Lower leg skin (tissue), 3 donors: ENCODE data around the gene CELF2.

Experiments
- POLR2A ChIP-seq, 2 donors: fragments of 450-650 bp; IDR thresholded peaks; one replicate each; pipeline ENCODE4 v1.6.1; 2016 to 2017; ENCODE audit warnings: antibody characterized with exemption in 2 of 2, mild to moderate bottlenecking in 1 of 2, moderate library complexity in 1 of 2
- TF ChIP-seq, protein P1 (sequence below), 3 donors: fragments of 450-650 bp; IDR thresholded peaks; one replicate each; pipeline ENCODE4 v1.5.1; 2016; ENCODE audit warnings: antibody characterized with exemption in 3 of 3, mild to moderate bottlenecking in 3 of 3, moderate library complexity in 2 of 3

DNA sequence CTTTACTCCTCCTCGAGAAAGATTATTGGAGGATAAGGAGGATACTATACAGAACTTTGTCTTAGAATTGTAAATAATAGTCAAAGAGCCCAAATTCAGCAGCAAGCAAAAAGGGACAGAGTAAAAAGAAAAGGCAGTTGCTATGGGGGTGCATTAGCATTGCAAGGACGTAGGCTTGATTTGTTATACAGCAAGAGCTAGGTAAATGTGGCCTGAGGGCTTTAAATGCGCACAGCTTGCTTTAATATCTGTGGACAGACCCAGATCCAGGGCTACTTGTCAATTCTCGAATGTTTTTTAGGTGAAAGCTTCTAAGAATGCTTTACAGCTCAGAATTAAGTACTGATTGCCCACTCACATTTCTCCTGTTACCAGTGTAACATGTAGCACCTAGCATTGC is 58.5 kb downstream of the CELF2 start:
- TF ChIP-seq POLR2A (IDR thresholded peaks at IDR 0.05) = no peak
- TF ChIP-seq, protein P1, sequence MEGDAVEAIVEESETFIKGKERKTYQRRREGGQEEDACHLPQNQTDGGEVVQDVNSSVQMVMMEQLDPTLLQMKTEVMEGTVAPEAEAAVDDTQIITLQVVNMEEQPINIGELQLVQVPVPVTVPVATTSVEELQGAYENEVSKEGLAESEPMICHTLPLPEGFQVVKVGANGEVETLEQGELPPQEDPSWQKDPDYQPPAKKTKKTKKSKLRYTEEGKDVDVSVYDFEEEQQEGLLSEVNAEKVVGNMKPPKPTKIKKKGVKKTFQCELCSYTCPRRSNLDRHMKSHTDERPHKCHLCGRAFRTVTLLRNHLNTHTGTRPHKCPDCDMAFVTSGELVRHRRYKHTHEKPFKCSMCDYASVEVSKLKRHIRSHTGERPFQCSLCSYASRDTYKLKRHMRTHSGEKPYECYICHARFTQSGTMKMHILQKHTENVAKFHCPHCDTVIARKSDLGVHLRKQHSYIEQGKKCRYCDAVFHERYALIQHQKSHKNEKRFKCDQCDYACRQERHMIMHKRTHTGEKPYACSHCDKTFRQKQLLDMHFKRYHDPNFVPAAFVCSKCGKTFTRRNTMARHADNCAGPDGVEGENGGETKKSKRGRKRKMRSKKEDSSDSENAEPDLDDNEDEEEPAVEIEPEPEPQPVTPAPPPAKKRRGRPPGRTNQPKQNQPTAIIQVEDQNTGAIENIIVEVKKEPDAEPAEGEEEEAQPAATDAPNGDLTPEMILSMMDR (IDR thresholded peaks at IDR 0.05) = no peak
